HFF-Myc (cell line): ENCODE results near the gene SSX2IP.

Source experiments
- DNase-seq: peaks from one replicate; pipeline ENCODE4 v3.0.0-alpha.2; 2011; ENCODE audit warnings: low read depth; ENCODE audit errors: extremely low read depth
- H3K4me3 ChIP-seq: replicated peaks from 2 replicates; pipeline ENCODE4 v1.5.1; 2011; ENCODE audit warnings: low read depth, mild to moderate bottlenecking, control low read depth, low read length
- TF ChIP-seq, protein P1 (sequence below): IDR thresholded peaks from 2 replicates; pipeline ENCODE4 v1.5.1; 2012; ENCODE audit warnings: mild to moderate bottlenecking, low read depth, low read length, control low read depth; ENCODE audit errors: missing control alignments

Gene SSX2IP

GRCh38 chr1:84672080-84672854 is 18.0 kb downstream of the SSX2IP start:
- no peak for DNase-seq
- TF ChIP-seq, protein P1, sequence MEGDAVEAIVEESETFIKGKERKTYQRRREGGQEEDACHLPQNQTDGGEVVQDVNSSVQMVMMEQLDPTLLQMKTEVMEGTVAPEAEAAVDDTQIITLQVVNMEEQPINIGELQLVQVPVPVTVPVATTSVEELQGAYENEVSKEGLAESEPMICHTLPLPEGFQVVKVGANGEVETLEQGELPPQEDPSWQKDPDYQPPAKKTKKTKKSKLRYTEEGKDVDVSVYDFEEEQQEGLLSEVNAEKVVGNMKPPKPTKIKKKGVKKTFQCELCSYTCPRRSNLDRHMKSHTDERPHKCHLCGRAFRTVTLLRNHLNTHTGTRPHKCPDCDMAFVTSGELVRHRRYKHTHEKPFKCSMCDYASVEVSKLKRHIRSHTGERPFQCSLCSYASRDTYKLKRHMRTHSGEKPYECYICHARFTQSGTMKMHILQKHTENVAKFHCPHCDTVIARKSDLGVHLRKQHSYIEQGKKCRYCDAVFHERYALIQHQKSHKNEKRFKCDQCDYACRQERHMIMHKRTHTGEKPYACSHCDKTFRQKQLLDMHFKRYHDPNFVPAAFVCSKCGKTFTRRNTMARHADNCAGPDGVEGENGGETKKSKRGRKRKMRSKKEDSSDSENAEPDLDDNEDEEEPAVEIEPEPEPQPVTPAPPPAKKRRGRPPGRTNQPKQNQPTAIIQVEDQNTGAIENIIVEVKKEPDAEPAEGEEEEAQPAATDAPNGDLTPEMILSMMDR: no peak
- no peak overlapping the region for H3K4me3 ChIP-seq

DNA sequence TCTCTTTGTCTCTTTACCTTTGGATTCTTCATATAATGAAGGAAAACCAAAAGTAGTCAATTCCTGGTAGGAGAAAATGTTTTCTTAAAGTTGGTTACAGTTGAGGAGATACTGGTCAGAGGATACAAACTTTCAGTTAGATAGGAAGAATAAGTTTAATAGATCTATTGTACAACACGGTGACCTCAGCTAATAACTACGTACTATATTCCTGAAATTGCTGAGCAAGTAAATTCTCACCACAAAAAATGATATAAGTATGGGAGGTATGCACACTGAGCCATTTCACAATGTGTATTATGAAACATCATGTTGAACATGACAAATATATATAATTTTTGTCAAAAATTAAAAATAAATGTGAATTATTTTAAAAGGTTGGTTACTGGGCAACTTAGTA is 20.4 kb downstream of the SSX2IP start:
- TF ChIP-seq, protein P1: no peak
- H3K4me3 ChIP-seq: no peak overlapping the region
- DNase-seq: no peak

- no peak overlapping the region for H3K4me3 ChIP-seq
- DNase-seq: no peak
- TF ChIP-seq, protein P1: peak; percentile 33
Observed at GRCh38 chr1:84668185-84668584, 22.1 kb downstream of the SSX2IP start.

- DNase-seq: no peak
- TF ChIP-seq, protein P1: no peak
- no peak overlapping the region for H3K4me3 ChIP-seq
Observed at GRCh38 chr1:84665703-84666317, 24.5 kb downstream of the SSX2IP start.

DNA sequence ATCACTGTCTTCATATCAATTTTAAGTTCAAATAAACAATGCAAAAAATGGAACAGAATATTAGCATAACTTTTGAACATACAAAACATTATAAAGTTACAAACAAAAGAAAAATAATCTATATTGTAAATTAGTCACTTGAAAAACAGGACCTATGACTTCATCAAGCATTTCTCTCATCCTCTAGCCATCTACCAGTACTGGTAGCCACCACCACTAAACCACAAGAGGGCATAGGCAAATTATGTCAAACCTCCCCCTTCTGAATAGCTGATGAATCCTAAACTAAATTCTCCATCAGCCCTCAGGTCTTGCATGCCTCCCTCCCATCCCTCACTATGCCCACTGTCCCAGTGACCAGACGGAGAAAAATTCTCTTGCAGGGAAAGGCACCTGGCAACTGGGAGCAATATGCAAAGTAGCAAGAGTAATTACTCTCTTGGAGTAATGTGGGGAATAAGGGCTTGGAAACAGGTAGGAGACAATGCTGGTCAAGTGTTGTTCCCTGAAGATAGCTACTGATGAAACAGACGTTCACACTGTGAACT is 37.1 kb downstream of the SSX2IP start:
- no peak overlapping the region for H3K4me3 ChIP-seq
- TF ChIP-seq, protein P1: no peak
- DNase-seq: no peak

DNA sequence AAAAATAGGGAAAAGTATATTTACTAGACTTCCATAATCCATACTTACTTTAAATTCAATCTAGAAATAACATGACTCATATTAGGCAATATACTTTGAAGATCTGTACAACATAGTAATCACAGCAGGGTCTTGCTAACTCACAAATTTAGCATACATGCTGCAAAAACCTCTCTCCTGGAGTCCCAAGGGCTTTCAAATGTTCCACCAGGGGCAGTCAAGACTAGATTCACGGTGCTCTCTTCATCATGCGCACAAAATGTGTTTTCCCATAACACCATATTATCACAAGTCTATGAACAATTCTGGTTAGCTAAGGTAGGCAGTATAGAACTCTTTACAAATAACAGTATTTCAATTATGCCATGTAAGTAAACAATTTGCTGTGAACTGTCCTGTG is 45.8 kb downstream of the SSX2IP start:
- no peak overlapping the region for H3K4me3 ChIP-seq
- no peak for DNase-seq
- TF ChIP-seq, protein P1: peak; percentile 4

GRCh38 chr1:84643183-84643582 is 47.1 kb downstream of the SSX2IP start:
- H3K4me3 ChIP-seq: no peak overlapping the region
- DNase-seq: no peak
- TF ChIP-seq, protein P1: no peak
